Neural cell (in vitro differentiated cells): ENCODE data around the gene CEP126. TPM values are rescaled to one million over a fixed set of nuclear protein-coding genes. Genes with fewer than 3 reads are reported as not detected.

ENCODE experiments used
- H2AFZ ChIP-seq: fragments of 200-600, 300-800 bp; sonication (generic), shearing (Covaris generic); 2 replicates; pipeline ENCODE4 v1.6.0; 2014; ENCODE audit warnings: low read depth, mild to moderate bottlenecking, antibody characterized with exemption, low read length, moderate library complexity
- H3F3A ChIP-seq: fragments of 200-600 bp; shearing (Covaris generic); 2 replicates; pipeline ENCODE4 v1.6.1; 2016; ENCODE audit warnings: mild to moderate bottlenecking, moderate library complexity, mixed read lengths, antibody characterized with exemption, low read length; ENCODE audit not compliant: insufficient read depth, poor library complexity, severe bottlenecking
- H3K27ac ChIP-seq: fragments of 200-600, 300-800 bp; sonication (generic), shearing (Covaris generic); 2 replicates; pipeline ENCODE4 v1.5.1; 2014; ENCODE audit warnings: mild to moderate bottlenecking, low read length, moderate library complexity
- H3K27me3 ChIP-seq: fragments of 300-800, 200-600 bp; sonication (generic), shearing (Covaris generic); 2 replicates; pipeline ENCODE4 v1.6.0; 2014; ENCODE audit warnings: mild to moderate bottlenecking, low read depth, low read length, moderate library complexity; ENCODE audit not compliant: insufficient read depth
- H3K36me3 ChIP-seq: fragments of 300-800, 200-600 bp; sonication (generic), shearing (Covaris generic); 2 replicates; pipeline ENCODE4 v1.5.1; 2014; ENCODE audit warnings: mild to moderate bottlenecking, antibody characterized with exemption, low read length, moderate library complexity; ENCODE audit not compliant: insufficient read depth
- H3K4me2 ChIP-seq: fragments of 300-800, 200-600 bp; sonication (generic), shearing (Covaris generic); 2 replicates; pipeline ENCODE4 v1.6.0; 2014; ENCODE audit warnings: mild to moderate bottlenecking, low read length
- H3K4me3 ChIP-seq: fragments of 300-800, 200-600 bp; sonication (generic), shearing (Covaris generic); 2 replicates; pipeline ENCODE4 v1.5.1; 2014; ENCODE audit warnings: mild to moderate bottlenecking, low read length, moderate library complexity
- H3K79me2 ChIP-seq: fragments of 200-600 bp; shearing (Covaris generic); replicated peaks from 2 replicates; pipeline ENCODE4 v1.6.0; 2014; ENCODE audit warnings: mild to moderate bottlenecking, low read length, moderate library complexity; ENCODE audit not compliant: insufficient read depth
- H3K9ac ChIP-seq: fragments of 300-800, 200-600 bp; sonication (generic), shearing (Covaris generic); 2 replicates; pipeline ENCODE4 v1.6.1; 2016; ENCODE audit warnings: mild to moderate bottlenecking, low read length, mixed read lengths
- H3K9me2 ChIP-seq: fragments of 200-600 bp; shearing (Covaris generic); 2 replicates; pipeline ENCODE4 v1.6.1; 2016; ENCODE audit warnings: mild to moderate bottlenecking, low read length, mixed read lengths; ENCODE audit not compliant: insufficient read depth
- H3K9me3 ChIP-seq: fragments of 200-600, 300-800 bp; sonication (generic), shearing (Covaris generic); 2 replicates; pipeline ENCODE4 v1.6.1; 2016; ENCODE audit warnings: mild to moderate bottlenecking, mixed run types, low read length, moderate library complexity, mixed read lengths
- H4K20me1 ChIP-seq: fragments of 200-600 bp; shearing (Covaris generic); 2 replicates; pipeline ENCODE4 v1.6.1; 2016; ENCODE audit warnings: mild to moderate bottlenecking, mixed run types; ENCODE audit not compliant: insufficient read depth
- CTCF ChIP-seq: fragments of 450-650 bp; IDR thresholded peaks from 2 replicates; pipeline ENCODE4 v1.5.1; 2014; ENCODE audit warnings: antibody characterized with exemption, mild to moderate bottlenecking, moderate library complexity; ENCODE audit not compliant: poor library complexity, severe bottlenecking
- EP300 ChIP-seq: fragments of 450-650 bp; conservative IDR thresholded peaks from 2 replicates; pipeline ENCODE4 v1.6.1; 2014; ENCODE audit warnings: antibody characterized with exemption, mild to moderate bottlenecking, moderate library complexity; ENCODE audit not compliant: poor library complexity, severe bottlenecking
- EZH2 ChIP-seq: fragments of 200-600, 300-800 bp; shearing (Covaris generic), sonication (generic); IDR thresholded peaks from 2 replicates; pipeline ENCODE4 v1.6.1; 2014; ENCODE audit warnings: antibody characterized with exemption, low read length, borderline replicate concordance, mild to moderate bottlenecking; ENCODE audit not compliant: insufficient read depth, poor library complexity, severe bottlenecking
- MXI1 ChIP-seq: fragments of 450-650 bp; conservative IDR thresholded peaks from 2 replicates; pipeline ENCODE4 v1.6.1; 2014; ENCODE audit warnings: antibody characterized with exemption, mild to moderate bottlenecking; ENCODE audit not compliant: poor library complexity, severe bottlenecking
- POLR2AphosphoS5 ChIP-seq: IDR thresholded peaks from 2 replicates; pipeline ENCODE4 v1.6.1; 2012
- RAD21 ChIP-seq: fragments of 450-650 bp; conservative IDR thresholded peaks from 2 replicates; pipeline ENCODE4 v1.6.1; 2014; ENCODE audit warnings: antibody characterized with exemption, mild to moderate bottlenecking, moderate library complexity
- REST ChIP-seq: IDR thresholded peaks from 2 replicates; pipeline ENCODE4 v1.6.1; 2012; ENCODE audit warnings: borderline replicate concordance
- SMC3 ChIP-seq: fragments of 450-650 bp; conservative IDR thresholded peaks from 2 replicates; pipeline ENCODE4 v1.6.1; 2014; ENCODE audit warnings: antibody characterized with exemption, mild to moderate bottlenecking, moderate library complexity; ENCODE audit not compliant: poor library complexity
- TAF1 ChIP-seq: IDR thresholded peaks from 2 replicates; pipeline ENCODE4 v1.6.1; 2012; ENCODE audit warnings: low read depth
- polyA plus RNA-seq: library from polyadenylated mRNA; depleted of rRNA; stranded (reverse); fragments of >200 nt; gene quantifications from 2 replicates; pipeline ENCODE4 v1.2.3, GENCODE V29; 2014

Gene CEP126
- polyA plus RNA-seq, 1 donor from 2014 or later, result 1.8 TPM

- peak within 1 kb of the TSS; percentile 49 for H3K4me2 ChIP-seq
- no peaks in the 10 kb centered on the region for H3K36me3 ChIP-seq
- peak within 1 kb of the TSS; percentile 81 for H3K4me3 ChIP-seq
- H3K9ac ChIP-seq, result peak within 1 kb of the TSS; percentile 69
- H3K27me3 ChIP-seq, result no peaks in the 10 kb centered on the region
- H3K9me2 ChIP-seq, result no peaks in the 10 kb centered on the region
- H3F3A ChIP-seq, result no peaks in the 10 kb centered on the region
- no peaks in the 10 kb centered on the region for H4K20me1 ChIP-seq
- TF ChIP-seq TAF1, result no peak
- no peaks in the 10 kb centered on the region for H3K9me3 ChIP-seq
- H3K79me2 ChIP-seq, result no peaks in the 10 kb centered on the region
- peak within 1 kb of the TSS; percentile 15 for H2AFZ ChIP-seq
- H3K27ac ChIP-seq, result peak within 1 kb of the TSS; percentile 54
These were observed 1.6 kb downstream of the CEP126 start, which contains the start of gene ANGPTL5 for GRCh38 chr11:101916422-101916821. TSS of gene ANGPTL5 (minus strand) at chr11:101916522. CDS start at chr11:101907909, 8,613 bp downstream.

GRCh38 chr11:101917226-101917625 is 2.4 kb downstream of the CEP126 start:
- no peak overlapping the region for H2AFZ ChIP-seq
- H3K4me3 ChIP-seq, result no peak overlapping the region
- H3K27me3 ChIP-seq, result no peaks in the 10 kb centered on the region
- H3K27ac ChIP-seq, result no peak overlapping the region
- no peaks in the 10 kb centered on the region for H3K9me3 ChIP-seq
- no peaks in the 10 kb centered on the region for H3F3A ChIP-seq
- no peak overlapping the region for H3K4me2 ChIP-seq
- H3K36me3 ChIP-seq, result no peaks in the 10 kb centered on the region
- no peak overlapping the region for H3K9ac ChIP-seq
- TF ChIP-seq EZH2 (no peak), SMC3 (no peak), TAF1 (no peak)
- H4K20me1 ChIP-seq, result no peaks in the 10 kb centered on the region
- no peaks in the 10 kb centered on the region for H3K9me2 ChIP-seq
- no peaks in the 10 kb centered on the region for H3K79me2 ChIP-seq

GRCh38 chr11:101920992-101921391 is 6.2 kb downstream of the CEP126 start:
- H3F3A ChIP-seq, result no peaks in the 10 kb centered on the region
- no peak overlapping the region for H3K27ac ChIP-seq
- no peak overlapping the region for H3K4me2 ChIP-seq
- no peaks in the 10 kb centered on the region for H3K36me3 ChIP-seq
- no peak overlapping the region for H3K9ac ChIP-seq
- no peak overlapping the region for H3K4me3 ChIP-seq
- TF ChIP-seq REST, result no peak
- TF ChIP-seq RAD21, result no peak
- no peak for TF ChIP-seq POLR2AphosphoS5
- no peak for TF ChIP-seq TAF1
- no peaks in the 10 kb centered on the region for H4K20me1 ChIP-seq
- H3K79me2 ChIP-seq, result no peaks in the 10 kb centered on the region
- no peaks in the 10 kb centered on the region for H3K9me3 ChIP-seq
- no peaks in the 10 kb centered on the region for H3K27me3 ChIP-seq
- no peaks in the 10 kb centered on the region for H3K9me2 ChIP-seq
- no peak overlapping the region for H2AFZ ChIP-seq

GRCh38 chr11:101923554-101923953 is 8.7 kb downstream of the CEP126 start:
- no peaks in the 10 kb centered on the region for H3K9me2 ChIP-seq
- no peaks in the 10 kb centered on the region for H3K36me3 ChIP-seq
- H3K9ac ChIP-seq, result no peak overlapping the region
- no peak overlapping the region for H3K4me2 ChIP-seq
- H4K20me1 ChIP-seq, result no peaks in the 10 kb centered on the region
- H3K4me3 ChIP-seq, result no peak overlapping the region
- no peak overlapping the region for H3K27ac ChIP-seq
- no peaks in the 10 kb centered on the region for H3K9me3 ChIP-seq
- H3K79me2 ChIP-seq, result no peaks in the 10 kb centered on the region
- no peaks in the 10 kb centered on the region for H3F3A ChIP-seq
- no peaks in the 10 kb centered on the region for H3K27me3 ChIP-seq
- TF ChIP-seq MXI1 (no peak), EP300 (no peak), EZH2 (no peak), SMC3 (no peak), RAD21 (no peak), POLR2AphosphoS5 (no peak), TAF1 (no peak), CTCF (no peak), REST (no peak)
- no peak overlapping the region for H2AFZ ChIP-seq
